ENCODE results near the gene WDR7. TPM values are rescaled to one million over a fixed set of nuclear protein-coding genes. Genes with fewer than 3 reads are reported as not detected.
A peak's percentile ranks its signal among the peaks of the same experiment; 100 is the strongest.

WDR7 gene
- total and polyA plus RNA-seq, 9 of the 15 experiments (the other 6 are each of a cell fraction or from before 2014, with no cell fraction given) = 1.4 to 9.4 (median 5.3) TPM

- peak; percentile 40 for FAIRE-seq
- Histone ChIP-seq H3K9me3 (replicated peaks; ENCODE audit: control insufficient read depth, insufficient read depth, low read depth, low read length) (no peaks in the 10 kb centered on the region), H3K27me3 (ENCODE audit: control insufficient read depth in 2 of 2, insufficient read depth in 2 of 2, low read length in 2 of 2) (no peaks in the 10 kb centered on the region), H4K20me1 (replicated peaks; ENCODE audit: control insufficient read depth, insufficient read depth, low read length) (no peaks in the 10 kb centered on the region), H3K4me3 (no peak overlapping the region), H3K9ac (ENCODE audit: insufficient read depth in 1 of 2, low read depth in 2 of 2, low read length in 2 of 2) (no peak overlapping the region), H3K36me3 (ENCODE audit: control insufficient read depth, insufficient read depth, low read length) (no peaks in the 10 kb centered on the region), H3K9me1 (ENCODE audit: control insufficient read depth, insufficient read depth, low read length) (no peaks in the 10 kb centered on the region), H2AFZ (ENCODE audit: low read depth, low read length) (no peak overlapping the region), H3K79me2 (ENCODE audit: control insufficient read depth, insufficient read depth, low read length) (no peaks in the 10 kb centered on the region), H3K4me1 (replicated peaks in 1 of 2; ENCODE audit: control insufficient read depth in 2 of 2, insufficient read depth in 2 of 2, low read length in 2 of 2) (no peaks in the 10 kb centered on the region), H3K4me2 (ENCODE audit: insufficient read depth, low read length) (no peak overlapping the region), H3K27ac (ENCODE audit: extremely low read depth, low read depth, low read length) (no peak overlapping the region)
- ChIA-PET CTCF (ENCODE audit: low intra/inter-chr PET ratio) (interaction anchor here (0.7 to 2.1 kb wide), 2 partner anchors 126 to 577 kb away, joined by 3 to 8 read pairs; no protein-coding TSS in a partner anchor), POLR2A (no interaction called here)
- intact Hi-C loops (cut with micrococcal nuclease) (loop anchor here (10.0 kb wide), 2 partner anchors 576 to 696 kb away; no protein-coding TSS in a partner anchor), in situ Hi-C loops (cut with MboI) (no loop called here)
- BruUV-seq (replicated peaks) = no TSS peak
- peak; percentile 49; the same call in 1 of the 3 replicates for ATAC-seq
- peak; percentile 4 to 32 (median 5) for DNase-seq (ENCODE audit: extremely low read depth in 1 of 4, low spot score in 3 of 4)
- 47% methylated on average over 2 of the region's 2 CpGs for WGBS (ENCODE audit: insufficient coverage, low coverage, missing lambda C conversion rate)
- TF ChIP-seq RAD21 (CRISPR knock-in tag; conservative IDR thresholded peaks at IDR 0.05 in 1 of 2, IDR thresholded peaks at IDR 0.05 in 1 of 2) = peak; percentile 65 to 66
- peak; percentile 28 to 68 (median 58); a peak in 5 of 6 replicates for TF ChIP-seq CTCF (IDR thresholded peaks at IDR 0.05 in 2 of 3, conservative IDR thresholded peaks at IDR 0.05 in 1 of 3; ENCODE audit: insufficient read depth in 2 of 3, low read depth in 1 of 3, low read length in 3 of 3)
- no peak for TF ChIP-seq RFX1 (IDR thresholded peaks at IDR 0.05)
- 0 out of 2 replicates have a peak, but pooled peaks have one; percentile 34 for TF ChIP-seq SMC3 (conservative IDR thresholded peaks at IDR 0.05; ENCODE audit: insufficient read depth, low read depth, low read length)
- TF ChIP-seq ELF2 (CRISPR knock-in tag; IDR thresholded peaks at IDR 0.05) = no peak
- TF ChIP-seq FOXJ3 (CRISPR knock-in tag; IDR thresholded peaks at IDR 0.05) = no peak
- 0 out of 4 replicates have a peak, but pooled peaks of 1 of the 2 experiments have one; percentile 25 for TF ChIP-seq FOXK2 (conservative IDR thresholded peaks at IDR 0.05 in 1 of 2, IDR thresholded peaks at IDR 0.05 in 1 of 2; ENCODE audit: low read depth in 2 of 2)
- peak; percentile 57; the same call in 1 of the 2 replicates for TF ChIP-seq REST (IDR thresholded peaks at IDR 0.05; ENCODE audit: borderline replicate concordance)
- TF ChIP-seq REST (CRISPR knock-in tag; IDR thresholded peaks at IDR 0.05; ENCODE audit: low read depth) = no peak
- no peak for TF ChIP-seq SRSF3 (IDR thresholded peaks at IDR 0.05; ENCODE audit: insufficient read depth, low read length)
- no peak for TF ChIP-seq SIRT6 (IDR thresholded peaks at IDR 0.05; ENCODE audit: low read depth, low read length)
- TF ChIP-seq TCF3 (CRISPR knock-in tag; IDR thresholded peaks at IDR 0.05) = no peak
Measured at GRCh38 chr18:56869189-56869777, 218.1 kb downstream of the WDR7 start.

Data from K562 (cell line).